Liver (tissue), 3 donors: ENCODE measurements around the gene RYR3.

Source experiments
- ATF3 ChIP-seq: IDR thresholded peaks from 2 replicates; pipeline ENCODE4 v1.6.1; 2016; ENCODE audit warnings: antibody characterized with exemption
- CTCF ChIP-seq: fragments of 150-350 bp; IDR thresholded peaks from 2 replicates; pipeline ENCODE4 v1.5.1; 2017; ENCODE audit warnings: improper control_type of control experiment, low read depth, low read length; ENCODE audit not compliant: missing input control
- RAD21 ChIP-seq, 2 donors: IDR thresholded peaks; 2 replicates each; pipeline ENCODE4 v1.6.1; 2016; ENCODE audit warnings: antibody characterized with exemption in 2 of 2, mild to moderate bottlenecking in 2 of 2
- REST ChIP-seq: IDR thresholded peaks from 2 replicates; pipeline ENCODE4 v1.6.1; 2016; ENCODE audit warnings: antibody characterized with exemption, mild to moderate bottlenecking
- YY1 ChIP-seq: IDR thresholded peaks from 2 replicates; pipeline ENCODE4 v1.6.1; 2016; ENCODE audit warnings: antibody characterized with exemption, mild to moderate bottlenecking
- donor health status: healthy.
- donor health status: healthy.

GRCh38 chr15:33506781-33507296, 196.1 kb downstream of the RYR3 start:
- no peak for TF ChIP-seq REST
- no peak for TF ChIP-seq CTCF
- no peak for TF ChIP-seq RAD21 (IDR thresholded peaks at IDR 0.05)
- TF ChIP-seq ATF3: no peak
- TF ChIP-seq YY1: no peak
